Natural killer cell (primary cell): ENCODE data around the gene STK32B. TPM values are rescaled to one million over a fixed set of nuclear protein-coding genes. Genes with fewer than 3 reads are reported as not detected.

Source experiments
- ATAC-seq, 3 donors: fragments of 150-1000 bp in 2 of 3; fragments of 200-7000 bp in 1 of 3; cut with Tn5 transposase; 1 replicate in 1 of 3; 2 replicates in 2 of 3; pipeline ENCODE4 v1.10.0; 2021; ENCODE audit warnings: mild to moderate bottlenecking in 2 of 3, moderate library complexity in 2 of 3
- DNase-seq, 2 donors: peaks; one replicate each; pipeline versions ENCODE4 v3.0.0 to v3.0.0-alpha.2; 2013 to 2021; ENCODE audit warnings: mixed read lengths in 1 of 2
- H3K27ac ChIP-seq: one replicate; pipeline ENCODE4 v1.5.1; 2013; ENCODE audit warnings: mild to moderate bottlenecking, low read length
- H3K27me3 ChIP-seq: one replicate; pipeline ENCODE4 v1.6.1; 2013; ENCODE audit warnings: low read length; ENCODE audit not compliant: control insufficient read depth, insufficient read depth
- H3K36me3 ChIP-seq: one replicate; pipeline ENCODE4 v1.6.1; 2013; ENCODE audit warnings: low read length; ENCODE audit not compliant: control insufficient read depth, insufficient read depth
- H3K4me1 ChIP-seq: one replicate; pipeline ENCODE4 v1.6.1; 2013; ENCODE audit warnings: low read length; ENCODE audit not compliant: control insufficient read depth, insufficient read depth
- H3K4me3 ChIP-seq: one replicate; pipeline ENCODE4 v1.5.1; 2013; ENCODE audit warnings: low read length
- H3K9me3 ChIP-seq: one replicate; pipeline ENCODE4 v1.6.1; 2013; ENCODE audit warnings: low read length; ENCODE audit not compliant: control insufficient read depth, insufficient read depth
- H3K27ac Mint-ChIP-seq, 2 donors: one replicate each; pipeline ENCODE4 v1.8.0; 2022; ENCODE audit warnings: mild to moderate bottlenecking in 2 of 2, mixed read lengths in 2 of 2, moderate library complexity in 1 of 2
- H3K27me3 Mint-ChIP-seq, 2 donors: one replicate each; pipeline ENCODE4 v1.8.0; 2022; ENCODE audit warnings: low read depth in 2 of 2, mixed read lengths in 2 of 2
- H3K36me3 Mint-ChIP-seq: one replicate; pipeline ENCODE4 v1.8.0; 2022; ENCODE audit warnings: mixed read lengths
- H3K4me1 Mint-ChIP-seq, 2 donors: one replicate each; pipeline ENCODE4 v1.8.0; 2022; ENCODE audit warnings: mixed read lengths in 2 of 2
- H3K4me3 Mint-ChIP-seq: one replicate; pipeline ENCODE4 v1.8.0; 2022; ENCODE audit warnings: mild to moderate bottlenecking, moderate library complexity, mixed read lengths
- H3K9me3 Mint-ChIP-seq, 2 donors: one replicate each; pipeline ENCODE4 v1.8.0; 2022; ENCODE audit warnings: mixed read lengths in 2 of 2
- WGBS: methylation state at CpG from one replicate; pipeline ENCODE4 v1.1.7; 2013; ENCODE audit warnings: missing lambda C conversion rate; ENCODE audit not compliant: insufficient coverage; 5-methylcytosine and 5-hydroxymethylcytosine counted together
- intact Hi-C: fragments of 100-400 bp; cut with micrococcal nuclease; formaldehyde crosslinking; loops from one replicate; pipeline ENCODE4 v1.14.2; 2022
- total RNA-seq, 4 donors: library from RNA; stranded (reverse); fragments of 120-200 nt in 1 of 4; gene quantifications; one replicate each; pipeline versions ENCODE4 v1.2.3 to v1.2.4, GENCODE V29; 2013 to 2022
- TF ChIP-seq, protein P1 (sequence below): fragments of 200-600 bp; IDR thresholded peaks from one replicate; pipeline ENCODE4 v1.8.0; 2022; ENCODE audit warnings: antibody characterized with exemption

Gene STK32B
- total RNA-seq, 3 donors from 2014 or later (not counting 1 experiment from before 2014, with no cell fraction given): 0.32 to 0.33 TPM; not detected in 1

GRCh38 chr4:5204781-5205180, 153.5 kb downstream of the STK32B start:
- H3K4me1 Mint-ChIP-seq: no peaks in the 10 kb centered on the region
- Histone ChIP-seq H3K9me3 (no peaks in the 10 kb centered on the region), H3K4me1 (no peaks in the 10 kb centered on the region), H3K36me3 (no peaks in the 10 kb centered on the region), H3K4me3 (no peak overlapping the region), H3K27me3 (no peaks in the 10 kb centered on the region), H3K27ac (no peak overlapping the region)
- intact Hi-C loops: no loop called here
- H3K36me3 Mint-ChIP-seq: no peaks in the 10 kb centered on the region
- H3K4me3 Mint-ChIP-seq: no peak overlapping the region
- 81% methylated on average over 2 of the region's 2 CpGs for WGBS
- H3K27me3 Mint-ChIP-seq: peaks cover 3 to 9% of the 10 kb centered on the region in 2 donors
- no peaks in the 10 kb centered on the region for H3K9me3 Mint-ChIP-seq
- DNase-seq (no peak), ATAC-seq (no peak)
- no peak overlapping the region for H3K27ac Mint-ChIP-seq
- TF ChIP-seq, protein P1, sequence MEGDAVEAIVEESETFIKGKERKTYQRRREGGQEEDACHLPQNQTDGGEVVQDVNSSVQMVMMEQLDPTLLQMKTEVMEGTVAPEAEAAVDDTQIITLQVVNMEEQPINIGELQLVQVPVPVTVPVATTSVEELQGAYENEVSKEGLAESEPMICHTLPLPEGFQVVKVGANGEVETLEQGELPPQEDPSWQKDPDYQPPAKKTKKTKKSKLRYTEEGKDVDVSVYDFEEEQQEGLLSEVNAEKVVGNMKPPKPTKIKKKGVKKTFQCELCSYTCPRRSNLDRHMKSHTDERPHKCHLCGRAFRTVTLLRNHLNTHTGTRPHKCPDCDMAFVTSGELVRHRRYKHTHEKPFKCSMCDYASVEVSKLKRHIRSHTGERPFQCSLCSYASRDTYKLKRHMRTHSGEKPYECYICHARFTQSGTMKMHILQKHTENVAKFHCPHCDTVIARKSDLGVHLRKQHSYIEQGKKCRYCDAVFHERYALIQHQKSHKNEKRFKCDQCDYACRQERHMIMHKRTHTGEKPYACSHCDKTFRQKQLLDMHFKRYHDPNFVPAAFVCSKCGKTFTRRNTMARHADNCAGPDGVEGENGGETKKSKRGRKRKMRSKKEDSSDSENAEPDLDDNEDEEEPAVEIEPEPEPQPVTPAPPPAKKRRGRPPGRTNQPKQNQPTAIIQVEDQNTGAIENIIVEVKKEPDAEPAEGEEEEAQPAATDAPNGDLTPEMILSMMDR: no peak

DNA sequence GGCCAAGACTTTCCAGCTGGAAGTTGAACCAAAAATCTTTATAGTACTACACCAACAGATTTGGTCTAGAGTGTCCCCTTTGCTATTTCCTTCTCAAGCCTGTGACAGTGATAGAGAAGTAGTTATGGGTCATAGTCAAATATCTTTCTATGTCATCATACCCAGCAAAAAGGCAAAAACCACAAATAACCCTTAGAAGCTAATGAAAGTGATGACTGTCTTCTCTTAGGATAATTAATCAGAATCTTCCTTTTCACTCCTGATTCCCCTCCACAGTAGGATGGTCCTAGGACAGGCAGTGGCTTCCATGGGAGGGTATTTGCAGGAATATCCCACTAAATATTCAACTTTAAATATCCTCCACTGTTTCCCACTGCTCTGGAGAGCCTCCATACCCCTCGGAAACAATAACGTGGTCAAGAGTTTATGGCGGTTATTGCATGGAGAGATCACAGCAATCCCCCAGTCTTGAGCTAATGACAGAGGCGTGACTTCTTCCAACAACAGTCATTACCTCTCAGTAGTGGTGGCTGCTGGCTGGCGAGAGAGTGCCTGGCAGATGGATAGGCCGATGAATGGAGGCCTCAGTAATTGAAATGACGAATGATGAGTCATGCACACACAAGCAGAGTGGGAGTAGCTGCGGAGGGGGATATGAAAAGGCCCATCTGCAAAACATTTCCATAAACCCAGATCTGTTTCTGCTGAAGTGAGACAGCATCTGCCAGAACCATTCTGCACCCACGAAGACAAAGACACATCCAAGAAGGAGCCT, 154.9 kb downstream of the STK32B start:
- TF ChIP-seq, protein P1: no peak
- no peaks in the 10 kb centered on the region for H3K4me1 ChIP-seq
- no peak overlapping the region for H3K27ac Mint-ChIP-seq
- no peaks in the 10 kb centered on the region for H3K4me1 Mint-ChIP-seq
- H3K4me3 ChIP-seq: no peak overlapping the region
- WGBS: 82% methylated on average over 9 of the region's 9 CpGs
- H3K27me3 Mint-ChIP-seq: peaks cover 6 to 9% of the 10 kb centered on the region in 2 donors
- ATAC-seq (no peak), DNase-seq (no peak)
- intact Hi-C loops: no loop called here
- H3K27ac ChIP-seq: no peak overlapping the region
- no peaks in the 10 kb centered on the region for H3K9me3 Mint-ChIP-seq
- H3K36me3 Mint-ChIP-seq: no peaks in the 10 kb centered on the region
- H3K4me3 Mint-ChIP-seq: no peak overlapping the region
- no peaks in the 10 kb centered on the region for H3K36me3 ChIP-seq
- H3K27me3 ChIP-seq: no peaks in the 10 kb centered on the region
- H3K9me3 ChIP-seq: no peaks in the 10 kb centered on the region

GRCh38 chr4:5209862-5210261, 158.6 kb downstream of the STK32B start:
- no peaks in the 10 kb centered on the region for H3K4me1 ChIP-seq
- ATAC-seq (no peak), DNase-seq (no peak)
- TF ChIP-seq, protein P1: no peak
- no peaks in the 10 kb centered on the region for H3K27me3 ChIP-seq
- no peak overlapping the region for H3K4me3 ChIP-seq
- peaks cover 6 to 8% of the 10 kb centered on the region in 2 donors for H3K27me3 Mint-ChIP-seq
- no peak overlapping the region for H3K27ac ChIP-seq
- WGBS: 100% methylated on average over 1 of the region's 1 CpG
- no peaks in the 10 kb centered on the region for H3K36me3 ChIP-seq
- H3K4me1 Mint-ChIP-seq: no peaks in the 10 kb centered on the region
- H3K4me3 Mint-ChIP-seq: no peak overlapping the region
- H3K9me3 Mint-ChIP-seq: no peaks in the 10 kb centered on the region
- intact Hi-C loops: no loop called here
- no peaks in the 10 kb centered on the region for H3K9me3 ChIP-seq
- H3K36me3 Mint-ChIP-seq: no peaks in the 10 kb centered on the region
- H3K27ac Mint-ChIP-seq: no peak overlapping the region
